PFSK-1 (cell line): ENCODE data around the gene ABHD17B.

Experiments
- FOXP2 ChIP-seq: optimal IDR thresholded peaks from 2 replicates; pipeline ENCODE3; 2011; ENCODE audit warnings: borderline replicate concordance, control low read depth, inconsistent platforms; ENCODE audit not compliant: insufficient read depth; ENCODE audit errors: extremely low read length, extremely low read depth
- POLR2AphosphoS5 ChIP-seq: IDR thresholded peaks from 2 replicates; pipeline ENCODE4 v1.6.1; 2012; ENCODE audit warnings: low read depth, mild to moderate bottlenecking, control low read depth, low read length, moderate library complexity
- SIN3A ChIP-seq: IDR thresholded peaks from 2 replicates; pipeline ENCODE4 v1.6.1; 2012; ENCODE audit warnings: mild to moderate bottlenecking, low read length, moderate library complexity, borderline replicate concordance; ENCODE audit not compliant: insufficient read depth
- TAF1 ChIP-seq: IDR thresholded peaks from 2 replicates; pipeline ENCODE4 v1.6.1; 2012; ENCODE audit warnings: low read length, control low read depth, borderline replicate concordance; ENCODE audit not compliant: insufficient read depth
- TF ChIP-seq, protein P1 (sequence below), 2 experiments: IDR thresholded peaks; 2 replicates each; pipeline versions ENCODE4 v1.6.1 to v1.8.0; 2011 to 2012; ENCODE audit warnings: low read depth in 2 of 2, low read length in 2 of 2, control low read depth in 1 of 2, inconsistent platforms in 1 of 2, mild to moderate bottlenecking in 1 of 2, moderate library complexity in 1 of 2; ENCODE audit not compliant: insufficient read depth in 1 of 2

Gene ABHD17B

DNA sequence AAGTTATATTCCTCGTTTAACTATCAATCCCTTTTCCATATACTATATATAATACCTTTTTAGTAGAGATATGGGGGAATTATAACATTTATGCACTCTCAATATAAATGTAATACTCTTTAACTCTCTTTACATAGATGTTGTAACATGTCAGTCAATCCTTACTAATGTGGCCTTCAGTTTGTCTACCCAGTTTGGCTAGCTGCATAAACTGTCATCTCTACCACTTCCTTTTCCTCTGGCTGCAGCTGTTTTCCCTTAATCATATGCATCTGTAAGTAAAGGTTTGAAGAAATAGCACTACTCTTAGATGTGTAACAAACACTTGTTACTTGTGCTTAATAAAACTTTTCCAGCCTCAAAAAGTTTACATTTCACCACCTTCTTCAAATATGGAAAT lies 13.4 kb downstream of the ABHD17B start:
- TF ChIP-seq SIN3A (no peak), TAF1 (no peak), FOXP2 (no peak), POLR2AphosphoS5 (no peak)
- TF ChIP-seq, protein P1, sequence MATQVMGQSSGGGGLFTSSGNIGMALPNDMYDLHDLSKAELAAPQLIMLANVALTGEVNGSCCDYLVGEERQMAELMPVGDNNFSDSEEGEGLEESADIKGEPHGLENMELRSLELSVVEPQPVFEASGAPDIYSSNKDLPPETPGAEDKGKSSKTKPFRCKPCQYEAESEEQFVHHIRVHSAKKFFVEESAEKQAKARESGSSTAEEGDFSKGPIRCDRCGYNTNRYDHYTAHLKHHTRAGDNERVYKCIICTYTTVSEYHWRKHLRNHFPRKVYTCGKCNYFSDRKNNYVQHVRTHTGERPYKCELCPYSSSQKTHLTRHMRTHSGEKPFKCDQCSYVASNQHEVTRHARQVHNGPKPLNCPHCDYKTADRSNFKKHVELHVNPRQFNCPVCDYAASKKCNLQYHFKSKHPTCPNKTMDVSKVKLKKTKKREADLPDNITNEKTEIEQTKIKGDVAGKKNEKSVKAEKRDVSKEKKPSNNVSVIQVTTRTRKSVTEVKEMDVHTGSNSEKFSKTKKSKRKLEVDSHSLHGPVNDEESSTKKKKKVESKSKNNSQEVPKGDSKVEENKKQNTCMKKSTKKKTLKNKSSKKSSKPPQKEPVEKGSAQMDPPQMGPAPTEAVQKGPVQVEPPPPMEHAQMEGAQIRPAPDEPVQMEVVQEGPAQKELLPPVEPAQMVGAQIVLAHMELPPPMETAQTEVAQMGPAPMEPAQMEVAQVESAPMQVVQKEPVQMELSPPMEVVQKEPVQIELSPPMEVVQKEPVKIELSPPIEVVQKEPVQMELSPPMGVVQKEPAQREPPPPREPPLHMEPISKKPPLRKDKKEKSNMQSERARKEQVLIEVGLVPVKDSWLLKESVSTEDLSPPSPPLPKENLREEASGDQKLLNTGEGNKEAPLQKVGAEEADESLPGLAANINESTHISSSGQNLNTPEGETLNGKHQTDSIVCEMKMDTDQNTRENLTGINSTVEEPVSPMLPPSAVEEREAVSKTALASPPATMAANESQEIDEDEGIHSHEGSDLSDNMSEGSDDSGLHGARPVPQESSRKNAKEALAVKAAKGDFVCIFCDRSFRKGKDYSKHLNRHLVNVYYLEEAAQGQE (IDR thresholded peaks at IDR 0.05; ENCODE audit: insufficient read depth in 1 of 2, low read depth in 2 of 2, low read length in 2 of 2) = no peak

DNA sequence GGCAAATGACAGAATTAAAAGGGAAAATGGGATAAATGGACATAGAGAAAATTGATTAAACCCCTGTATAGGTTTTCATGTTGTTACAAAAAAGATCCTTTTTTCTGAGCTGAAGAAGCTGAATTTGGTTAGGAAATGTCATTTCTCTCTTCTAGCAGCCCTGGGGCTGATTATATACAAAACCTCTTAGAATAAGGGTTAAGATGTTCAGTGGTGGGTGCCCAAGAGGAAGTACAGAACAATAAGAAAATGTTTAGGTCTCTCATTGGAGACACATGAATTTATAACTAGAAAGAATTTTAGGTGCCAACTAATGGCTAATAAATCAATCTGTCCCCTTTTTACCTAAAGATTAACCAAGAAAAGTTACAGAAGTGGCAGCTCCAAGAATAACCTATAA lies 14.2 kb downstream of the ABHD17B start:
- no peak for TF ChIP-seq TAF1
- no peak for TF ChIP-seq SIN3A
- no peak for TF ChIP-seq POLR2AphosphoS5
- no peak for TF ChIP-seq FOXP2
- TF ChIP-seq, protein P1 (IDR thresholded peaks at IDR 0.05; ENCODE audit: insufficient read depth in 1 of 2, low read depth in 2 of 2, low read length in 2 of 2) = no peak

DNA sequence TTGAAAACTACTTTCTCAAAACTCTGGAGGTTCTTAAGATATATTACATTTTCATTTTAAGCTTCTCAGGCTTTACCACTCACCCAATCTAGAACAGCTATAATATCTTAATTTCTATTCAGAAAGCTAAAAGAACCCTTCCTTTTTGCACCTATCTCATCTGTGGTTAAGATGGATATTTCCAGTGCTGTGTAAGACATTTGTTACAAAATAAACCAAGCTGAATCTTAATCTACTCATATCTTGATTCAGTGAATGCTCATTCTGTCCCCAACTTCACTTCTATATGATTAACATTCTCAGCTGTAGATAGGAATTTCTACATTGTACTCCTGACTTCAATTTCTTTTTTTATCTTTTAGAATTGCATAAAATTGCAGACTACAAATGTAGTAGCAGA lies 15.0 kb downstream of the ABHD17B start:
- no peak for TF ChIP-seq SIN3A

DNA sequence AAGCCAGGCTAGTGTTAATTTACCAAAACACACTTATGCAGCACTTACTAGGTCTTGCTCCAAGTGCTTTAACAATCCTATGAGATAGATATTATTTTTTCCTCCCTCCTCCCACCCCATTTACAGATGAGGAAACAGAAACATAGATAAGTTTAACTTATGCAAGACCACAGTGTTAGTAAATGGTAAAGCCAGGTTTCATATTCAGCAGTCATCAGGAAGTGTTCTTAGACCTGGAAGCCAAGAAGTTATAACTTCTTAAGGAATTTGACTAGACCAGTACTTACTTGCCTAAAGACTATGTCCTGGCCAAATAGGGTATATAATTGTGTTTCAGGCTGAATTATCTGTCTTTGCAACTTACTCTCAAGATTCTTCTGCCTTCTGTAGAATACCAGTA lies 15.9 kb downstream of the ABHD17B start:
- TF ChIP-seq SIN3A = no peak
- no peak for TF ChIP-seq POLR2AphosphoS5
- no peak for TF ChIP-seq TAF1
- TF ChIP-seq, protein P1 (IDR thresholded peaks at IDR 0.05; ENCODE audit: insufficient read depth in 1 of 2, low read depth in 2 of 2, low read length in 2 of 2) = no peak
- TF ChIP-seq FOXP2 = no peak

DNA sequence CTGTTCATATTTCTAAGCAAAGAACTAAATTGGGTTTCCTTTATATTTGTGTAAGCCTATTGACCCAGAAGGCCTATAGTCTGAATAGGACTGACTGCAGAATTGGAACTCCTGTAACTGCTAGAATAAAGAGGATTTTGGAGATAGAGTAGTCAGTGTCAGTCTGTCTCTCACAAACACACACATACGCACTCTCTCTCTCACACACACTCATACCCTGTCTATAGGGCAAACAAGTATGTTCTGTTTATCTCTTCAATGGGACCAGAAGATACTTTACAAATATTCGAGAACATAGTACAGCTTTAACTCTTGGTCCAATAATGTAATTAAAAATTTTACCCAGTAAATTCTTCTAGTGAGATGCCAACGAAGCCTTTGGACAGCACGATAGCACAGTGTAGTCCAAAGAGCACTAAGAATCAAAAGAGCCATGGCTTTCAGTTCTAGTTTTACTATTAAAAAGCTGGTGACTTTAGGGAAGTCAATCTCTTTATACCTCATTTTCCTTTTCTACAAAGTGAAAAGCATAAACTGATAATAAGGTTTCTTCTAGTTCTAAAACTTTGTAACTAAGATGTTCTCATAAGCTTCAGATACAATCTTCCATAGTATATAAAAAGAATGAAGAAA lies 19.3 kb downstream of the ABHD17B start:
- TF ChIP-seq FOXP2 = no peak
- no peak for TF ChIP-seq TAF1
- no peak for TF ChIP-seq SIN3A
- TF ChIP-seq, protein P1 (IDR thresholded peaks at IDR 0.05; ENCODE audit: insufficient read depth in 1 of 2, low read depth in 2 of 2, low read length in 2 of 2) = no peak
- no peak for TF ChIP-seq POLR2AphosphoS5
